Osteoblast (primary cell): ENCODE measurements around the gene ROBO4. TPM values are rescaled to one million over a fixed set of nuclear protein-coding genes. Genes with fewer than 3 reads are reported as not detected.

Experiments
- DNase-seq: peaks from one replicate; pipeline ENCODE4 v3.0.0; 2011; ENCODE audit warnings: low spot score, mixed read lengths; ENCODE audit not compliant: insufficient read length; ENCODE audit errors: missing footprints
- H2AFZ ChIP-seq: 2 replicates; pipeline ENCODE4 v1.6.0; 2011; ENCODE audit warnings: mild to moderate bottlenecking, low read length
- H3K27ac ChIP-seq: 2 replicates; pipeline ENCODE4 v1.5.1; 2011; ENCODE audit warnings: mild to moderate bottlenecking, low read depth, low read length, moderate library complexity
- H3K27me3 ChIP-seq: 2 replicates; pipeline ENCODE4 v1.6.0; 2012; ENCODE audit warnings: mild to moderate bottlenecking, control low read depth, inconsistent platforms, low read length, moderate library complexity; ENCODE audit not compliant: insufficient read depth
- H3K36me3 ChIP-seq: 2 replicates; pipeline ENCODE4 v1.5.1; 2011; ENCODE audit warnings: mild to moderate bottlenecking, low read length, control low read depth, moderate library complexity; ENCODE audit not compliant: insufficient read depth
- H3K4me1 ChIP-seq: 2 replicates; pipeline ENCODE4 v1.5.1; 2011; ENCODE audit warnings: mild to moderate bottlenecking, low read length, control low read depth, moderate library complexity; ENCODE audit not compliant: insufficient read depth
- H3K4me2 ChIP-seq: 2 replicates; pipeline ENCODE4 v1.6.0; 2011; ENCODE audit warnings: mild to moderate bottlenecking, low read length; ENCODE audit not compliant: insufficient read depth
- H3K4me3 ChIP-seq: fragments of 200-600 bp; sonication (generic); 3 replicates; pipeline ENCODE4 v1.5.1; 2012; ENCODE audit warnings: mild to moderate bottlenecking, low read length, inconsistent platforms; ENCODE audit not compliant: insufficient read depth
- H3K79me2 ChIP-seq: 2 replicates; pipeline ENCODE4 v1.6.0; 2012; ENCODE audit warnings: mild to moderate bottlenecking, low read length, control low read depth, inconsistent platforms; ENCODE audit not compliant: insufficient read depth
- H3K9me3 ChIP-seq: 2 replicates; pipeline ENCODE4 v1.5.1; 2011; ENCODE audit warnings: low read depth, low read length, control low read depth
- H4K20me1 ChIP-seq: 2 replicates; pipeline ENCODE4 v1.6.0; 2012; ENCODE audit warnings: mild to moderate bottlenecking, low read length, control low read depth; ENCODE audit not compliant: insufficient read depth
- CTCF ChIP-seq: IDR thresholded peaks from 2 replicates; pipeline ENCODE4 v1.5.1; 2011; ENCODE audit warnings: mild to moderate bottlenecking, low read depth, low read length, moderate library complexity; ENCODE audit errors: extremely low read depth
- total RNA-seq: library from RNA; depleted of rRNA; stranded (reverse); fragments of >200 nt; gene quantifications from 2 replicates; pipeline ENCODE4 v1.2.3, GENCODE V29; 2012

The ROBO4 gene
- total RNA-seq, 1 donor, result 0.36 TPM

- Histone ChIP-seq H3K27me3 (peaks cover 89% of the 10 kb centered on the region), H3K79me2 (no peaks in the 10 kb centered on the region), H3K9me3 (no peaks in the 10 kb centered on the region), H3K36me3 (no peaks in the 10 kb centered on the region), H3K27ac (no peak overlapping the region), H3K4me3 (no peak overlapping the region), H3K4me2 (no peak overlapping the region), H2AFZ (no peak overlapping the region), H4K20me1 (no peaks in the 10 kb centered on the region), H3K4me1 (peaks cover 6% of the 10 kb centered on the region)
- no peak for TF ChIP-seq CTCF
- DNase-seq, result no peak
These were observed 33.3 kb downstream of the ROBO4 start for GRCh38 chr11:124864176-124864891.

GRCh38 chr11:124863826-124864165 lies 33.9 kb downstream of the ROBO4 start:
- no peak overlapping the region for H3K4me3 ChIP-seq
- no peaks in the 10 kb centered on the region for H3K9me3 ChIP-seq
- TF ChIP-seq CTCF, result no peak
- H4K20me1 ChIP-seq, result no peaks in the 10 kb centered on the region
- H2AFZ ChIP-seq, result no peak overlapping the region
- DNase-seq, result peak; percentile 77
- no peak overlapping the region for H3K27ac ChIP-seq
- peaks cover 86% of the 10 kb centered on the region for H3K27me3 ChIP-seq
- H3K79me2 ChIP-seq, result no peaks in the 10 kb centered on the region
- no peaks in the 10 kb centered on the region for H3K36me3 ChIP-seq
- H3K4me1 ChIP-seq, result peaks cover 6% of the 10 kb centered on the region
- peak overlapping the region; percentile 73 for H3K4me2 ChIP-seq

- DNase-seq, result peak; percentile 97
- Histone ChIP-seq H3K9me3 (no peaks in the 10 kb centered on the region), H3K36me3 (no peaks in the 10 kb centered on the region), H3K79me2 (no peaks in the 10 kb centered on the region), H3K4me1 (peaks cover 6% of the 10 kb centered on the region), H2AFZ (peak overlapping the region; percentile 36), H3K4me2 (peak overlapping the region; percentile 73), H3K27me3 (peaks cover 80% of the 10 kb centered on the region), H3K4me3 (peak overlapping the region; percentile 50), H3K27ac (no peak overlapping the region), H4K20me1 (no peaks in the 10 kb centered on the region)
- TF ChIP-seq CTCF, result no peak
These were observed 34.4 kb downstream of the ROBO4 start for GRCh38 chr11:124863137-124863825.

- Histone ChIP-seq H3K36me3 (no peaks in the 10 kb centered on the region), H4K20me1 (no peaks in the 10 kb centered on the region)
These were observed 36.0 kb downstream of the ROBO4 start for GRCh38 chr11:124861670-124862069.

More at GRCh38 chr11:124861670-124862069, 36.0 kb downstream of the ROBO4 start:
- H3K79me2 ChIP-seq, result no peaks in the 10 kb centered on the region
- TF ChIP-seq CTCF, result no peak
- no peak overlapping the region for H2AFZ ChIP-seq
- no peaks in the 10 kb centered on the region for H3K9me3 ChIP-seq
- H3K4me1 ChIP-seq, result peaks cover 6% of the 10 kb centered on the region
- H3K4me2 ChIP-seq, result no peak overlapping the region
- H3K4me3 ChIP-seq, result no peak overlapping the region
- DNase-seq, result no peak
- H3K27me3 ChIP-seq, result peaks cover 66% of the 10 kb centered on the region
- H3K27ac ChIP-seq, result no peak overlapping the region
